ENCODE data around the gene EIF4G3. TPM values are rescaled to one million over a fixed set of nuclear protein-coding genes. Genes with fewer than 3 reads are reported as not detected.
"Not testable (repeated sequence)": the region's sequence is repeated elsewhere in the genome, so short reads cannot be mapped to it uniquely, and the experiment has no call there.

Gene EIF4G3, protein sequence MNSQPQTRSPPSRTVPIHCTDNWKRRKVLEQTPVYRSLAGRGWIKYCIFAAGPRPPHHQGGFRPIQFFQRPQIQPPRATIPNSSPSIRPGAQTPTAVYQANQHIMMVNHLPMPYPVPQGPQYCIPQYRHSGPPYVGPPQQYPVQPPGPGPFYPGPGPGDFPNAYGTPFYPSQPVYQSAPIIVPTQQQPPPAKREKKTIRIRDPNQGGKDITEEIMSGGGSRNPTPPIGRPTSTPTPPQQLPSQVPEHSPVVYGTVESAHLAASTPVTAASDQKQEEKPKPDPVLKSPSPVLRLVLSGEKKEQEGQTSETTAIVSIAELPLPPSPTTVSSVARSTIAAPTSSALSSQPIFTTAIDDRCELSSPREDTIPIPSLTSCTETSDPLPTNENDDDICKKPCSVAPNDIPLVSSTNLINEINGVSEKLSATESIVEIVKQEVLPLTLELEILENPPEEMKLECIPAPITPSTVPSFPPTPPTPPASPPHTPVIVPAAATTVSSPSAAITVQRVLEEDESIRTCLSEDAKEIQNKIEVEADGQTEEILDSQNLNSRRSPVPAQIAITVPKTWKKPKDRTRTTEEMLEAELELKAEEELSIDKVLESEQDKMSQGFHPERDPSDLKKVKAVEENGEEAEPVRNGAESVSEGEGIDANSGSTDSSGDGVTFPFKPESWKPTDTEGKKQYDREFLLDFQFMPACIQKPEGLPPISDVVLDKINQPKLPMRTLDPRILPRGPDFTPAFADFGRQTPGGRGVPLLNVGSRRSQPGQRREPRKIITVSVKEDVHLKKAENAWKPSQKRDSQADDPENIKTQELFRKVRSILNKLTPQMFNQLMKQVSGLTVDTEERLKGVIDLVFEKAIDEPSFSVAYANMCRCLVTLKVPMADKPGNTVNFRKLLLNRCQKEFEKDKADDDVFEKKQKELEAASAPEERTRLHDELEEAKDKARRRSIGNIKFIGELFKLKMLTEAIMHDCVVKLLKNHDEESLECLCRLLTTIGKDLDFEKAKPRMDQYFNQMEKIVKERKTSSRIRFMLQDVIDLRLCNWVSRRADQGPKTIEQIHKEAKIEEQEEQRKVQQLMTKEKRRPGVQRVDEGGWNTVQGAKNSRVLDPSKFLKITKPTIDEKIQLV (N-terminal part only)
- 10 to 100 TPM; 36.3 to 48.5 (median 43.6) TPM for total RNA-seq
- polyA plus RNA-seq: 17.9 TPM
- long read RNA-seq, donor 1, full-length matches to known transcripts: 1 of 34 reads
- long read RNA-seq, donor 1, partial matches to known transcripts: 22 of 34 reads
- long read RNA-seq, donor 1, other reads (novel, unspliced or antisense): 11 of 34 reads
- long read RNA-seq, donor 2, partial matches to known transcripts: 4 of 6 reads
- long read RNA-seq, donor 2, other reads (novel, unspliced or antisense): 2 of 6 reads
- long read RNA-seq, donor 3, partial matches to known transcripts: 27 of 37 reads
- long read RNA-seq, donor 3, other reads (novel, unspliced or antisense): 10 of 37 reads
- long read RNA-seq, donor 4, partial matches to known transcripts: 8 of 14 reads
- long read RNA-seq, donor 4, other reads (novel, unspliced or antisense): 6 of 14 reads

DNA sequence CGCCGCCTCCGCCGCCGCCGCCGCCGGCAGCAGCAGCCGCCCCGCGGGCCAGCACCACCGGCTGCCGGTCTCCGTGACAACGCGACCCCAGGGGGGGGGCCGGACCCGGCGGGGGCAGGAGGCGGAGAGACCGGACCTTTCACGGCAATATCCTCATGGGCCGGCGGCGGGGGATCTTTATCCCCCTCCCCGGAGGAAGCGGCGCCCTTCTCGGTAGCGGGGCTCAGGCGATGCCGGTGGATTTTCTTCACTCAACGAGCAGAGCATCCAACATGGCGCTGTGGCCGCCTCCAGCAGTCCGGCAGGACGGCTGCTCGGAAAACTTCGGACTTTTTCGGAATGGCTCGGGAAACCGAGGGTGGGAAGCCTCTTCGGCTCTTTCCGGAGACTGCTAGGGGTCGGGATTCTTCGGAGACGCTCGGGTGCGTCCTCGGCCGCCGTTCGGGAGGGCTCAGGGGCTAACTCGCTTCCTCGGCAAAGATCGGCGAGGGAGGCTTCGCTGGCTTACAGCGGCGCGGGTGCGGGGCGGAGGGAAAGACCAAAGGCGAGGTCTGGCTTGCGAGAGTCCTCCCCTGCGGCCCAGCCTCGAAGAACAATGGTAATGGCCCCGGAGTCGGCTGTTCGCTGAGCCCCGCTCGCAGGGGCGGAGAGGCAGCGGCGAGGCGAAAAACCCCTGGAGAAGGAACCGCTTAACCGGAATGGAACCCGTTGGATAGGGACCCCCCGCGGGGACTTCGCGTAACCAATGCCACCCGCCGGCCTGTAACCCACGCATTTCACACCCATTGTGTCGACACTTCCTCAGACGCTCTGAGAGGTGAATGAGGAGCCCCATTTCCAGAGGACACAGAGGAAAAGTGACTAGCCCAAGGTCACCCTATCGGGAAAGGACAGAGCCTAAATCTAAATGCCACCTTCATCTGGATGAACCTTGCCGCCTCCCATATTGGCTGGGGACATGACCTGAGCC is at the start of gene EIF4G3:
Gene EIF4G3, minus strand, starts transcription at position 312 of the 970 bp plus-strand sequence. CDS start 174,155 bp downstream, outside the sequence.
- intact Hi-C loops (cut with DNase I): no loop called here
- DNase-seq (peak; percentile 98 to 100 (median 100)), ATAC-seq (peak; percentile 97)
- Histone ChIP-seq H3K4me3 (ENCODE audit: low read length) (peak within 1 kb of the TSS; percentile 97), H3K4me1 (ENCODE audit: control insufficient read depth, insufficient read depth, low read length) (peaks cover 2% of the 10 kb centered on the region), H3K9me3 (ENCODE audit: control insufficient read depth, low read length) (no peaks in the 10 kb centered on the region), H3K27me3 (ENCODE audit: control insufficient read depth, insufficient read depth) (no peaks in the 10 kb centered on the region), H3K27ac (ENCODE audit: low read length) (peak within 1 kb of the TSS; percentile 82)
- WGBS: 2% methylated on average over 90 of the region's 90 CpGs

DNA sequence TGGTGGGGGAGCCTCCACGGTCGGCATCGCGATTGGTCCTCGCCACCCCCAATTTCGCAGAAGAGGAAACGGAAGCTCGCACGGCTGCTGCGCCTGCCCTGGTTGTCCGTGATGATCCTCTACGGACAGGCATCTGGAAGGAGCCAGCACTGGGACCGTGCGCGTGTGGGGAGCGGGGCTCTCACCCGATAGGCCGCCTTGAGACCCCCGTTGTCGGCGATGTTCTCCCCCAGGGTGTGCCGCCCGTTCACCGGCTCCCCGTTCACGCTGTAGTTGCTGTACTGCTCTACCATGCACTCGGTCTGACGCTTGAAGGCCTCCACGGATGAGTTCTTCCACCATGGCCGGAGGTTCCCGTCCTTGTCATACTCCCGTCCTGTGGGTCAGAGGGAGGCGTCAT is 48.4 kb upstream of the EIF4G3 start:
- ATAC-seq (no peak), DNase-seq (peak in 2 of 3 donors; percentile 56 to 57)
- intact Hi-C loops (cut with DNase I): no loop called here
- Histone ChIP-seq H3K27ac (ENCODE audit: low read length) (no peak overlapping the region), H3K4me3 (ENCODE audit: low read length) (no peak overlapping the region), H3K27me3 (ENCODE audit: control insufficient read depth, insufficient read depth) (no peaks in the 10 kb centered on the region), H3K4me1 (ENCODE audit: control insufficient read depth, insufficient read depth, low read length) (no peaks in the 10 kb centered on the region), H3K9me3 (ENCODE audit: control insufficient read depth, low read length) (no peaks in the 10 kb centered on the region)
- WGBS: 95% methylated on average over 33 of the region's 33 CpGs

DNA sequence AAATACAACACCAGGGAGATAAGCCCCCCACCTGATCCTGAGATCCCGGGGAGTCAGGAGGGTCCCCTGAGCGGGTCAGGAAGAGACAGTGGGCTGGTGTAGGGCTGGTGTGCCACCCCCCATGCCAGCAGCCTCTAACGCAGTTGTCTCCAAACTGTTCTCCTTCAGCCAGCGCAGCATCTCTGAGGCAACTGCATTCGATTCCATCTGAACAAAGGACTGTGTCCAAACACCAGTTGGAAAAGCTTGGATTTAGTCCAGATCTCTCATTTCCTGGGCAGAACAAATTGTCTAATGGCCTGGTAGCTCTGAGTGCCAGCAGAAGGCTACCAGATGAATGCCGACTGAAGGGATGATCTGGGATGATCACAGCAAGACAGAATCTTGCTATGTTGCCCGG is 44.1 kb upstream of the EIF4G3 start:
- ATAC-seq (peak in 1 of 2 donors; percentile 5), DNase-seq (no peak)
- H3K27ac ChIP-seq (ENCODE audit: low read length): no peak overlapping the region
- H3K9me3 ChIP-seq (ENCODE audit: control insufficient read depth, low read length): no peaks in the 10 kb centered on the region
- WGBS: 67% methylated on average over 7 of the region's 7 CpGs
- intact Hi-C loops (cut with DNase I): no loop called here
- H3K4me1 ChIP-seq (ENCODE audit: control insufficient read depth, insufficient read depth, low read length): no peaks in the 10 kb centered on the region
- H3K4me3 ChIP-seq (ENCODE audit: low read length): no peak overlapping the region
- H3K27me3 ChIP-seq (ENCODE audit: control insufficient read depth, insufficient read depth): no peaks in the 10 kb centered on the region

DNA sequence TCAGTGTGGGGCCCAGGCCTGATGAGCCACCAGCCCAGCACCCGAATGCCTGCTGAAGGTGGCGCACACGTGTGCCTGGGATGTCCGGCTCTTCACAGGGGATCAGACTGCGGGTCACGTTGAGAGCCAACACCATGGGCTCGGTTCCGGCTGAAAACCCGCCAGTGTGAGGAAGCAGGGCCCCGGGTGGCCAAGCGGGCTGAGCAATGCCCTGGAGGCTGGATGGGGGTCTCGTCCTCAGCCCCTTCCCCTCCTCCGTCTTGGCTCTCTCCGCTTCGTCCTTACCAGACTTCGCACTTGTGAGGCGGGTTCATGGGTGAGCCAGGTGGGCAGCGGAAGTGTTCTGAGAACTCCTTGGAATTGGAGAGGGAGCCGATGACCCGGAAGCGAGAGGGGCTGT is 43.0 kb upstream of the EIF4G3 start:
- no peak overlapping the region for H3K4me3 ChIP-seq (ENCODE audit: low read length)
- no peaks in the 10 kb centered on the region for H3K9me3 ChIP-seq (ENCODE audit: control insufficient read depth, low read length)
- intact Hi-C loops (cut with DNase I): no loop called here
- 92% methylated on average over 21 of the region's 21 CpGs for WGBS
- no peak for ATAC-seq
- H3K27ac ChIP-seq (ENCODE audit: low read length): no peak overlapping the region
- no peaks in the 10 kb centered on the region for H3K27me3 ChIP-seq (ENCODE audit: control insufficient read depth, insufficient read depth)
- DNase-seq: no peak
- H3K4me1 ChIP-seq (ENCODE audit: control insufficient read depth, insufficient read depth, low read length): no peaks in the 10 kb centered on the region

DNA sequence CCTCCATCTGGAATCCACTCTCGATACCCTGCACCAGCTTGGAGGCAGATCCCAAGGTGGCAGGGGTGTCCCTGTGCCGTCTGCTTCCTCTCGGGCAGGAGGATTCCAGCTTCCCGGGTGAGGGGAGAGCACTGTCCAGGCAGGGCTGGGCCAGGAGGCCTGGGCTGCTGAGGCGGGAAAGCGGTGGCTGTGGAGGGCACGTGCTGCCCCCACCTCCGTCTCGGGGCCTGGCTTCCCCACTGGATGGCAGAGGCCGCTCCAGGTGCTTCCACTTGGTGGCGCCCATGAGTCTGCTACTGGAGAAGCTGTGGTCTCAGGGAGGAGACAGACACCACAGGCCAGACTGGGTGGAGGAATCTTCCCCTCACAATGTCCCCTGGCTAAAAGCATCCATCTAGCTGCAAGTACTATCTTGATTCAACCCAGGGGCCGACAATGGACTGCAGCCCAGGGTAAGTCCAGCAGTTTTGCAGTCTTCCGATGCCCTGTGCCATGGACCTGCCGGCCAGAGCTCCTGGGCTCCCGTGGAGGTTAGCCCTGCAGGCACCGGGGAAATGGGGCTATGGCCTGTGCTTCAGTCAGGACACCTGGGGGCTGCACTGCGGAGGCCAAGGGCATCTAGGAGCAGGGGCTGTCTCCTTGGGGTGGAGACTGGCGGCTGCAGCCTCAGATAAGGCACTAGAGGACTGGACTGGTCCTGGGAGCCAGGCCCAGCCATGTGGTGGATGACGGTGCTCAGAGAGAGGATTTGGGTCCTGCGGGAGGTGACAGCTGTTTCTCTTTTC is 41.3 kb upstream of the EIF4G3 start:
- H3K9me3 ChIP-seq (ENCODE audit: control insufficient read depth, low read length): no peaks in the 10 kb centered on the region
- ATAC-seq (peak; percentile 13 to 34), DNase-seq (peak; percentile 44 to 75 (median 72))
- no peaks in the 10 kb centered on the region for H3K27me3 ChIP-seq (ENCODE audit: control insufficient read depth, insufficient read depth)
- intact Hi-C loops (cut with DNase I): no loop called here
- H3K4me3 ChIP-seq (ENCODE audit: low read length): no peak overlapping the region
- no peak overlapping the region for H3K27ac ChIP-seq (ENCODE audit: low read length)
- 75% methylated on average over 20 of the region's 20 CpGs for WGBS
- no peaks in the 10 kb centered on the region for H3K4me1 ChIP-seq (ENCODE audit: control insufficient read depth, insufficient read depth, low read length)

DNA sequence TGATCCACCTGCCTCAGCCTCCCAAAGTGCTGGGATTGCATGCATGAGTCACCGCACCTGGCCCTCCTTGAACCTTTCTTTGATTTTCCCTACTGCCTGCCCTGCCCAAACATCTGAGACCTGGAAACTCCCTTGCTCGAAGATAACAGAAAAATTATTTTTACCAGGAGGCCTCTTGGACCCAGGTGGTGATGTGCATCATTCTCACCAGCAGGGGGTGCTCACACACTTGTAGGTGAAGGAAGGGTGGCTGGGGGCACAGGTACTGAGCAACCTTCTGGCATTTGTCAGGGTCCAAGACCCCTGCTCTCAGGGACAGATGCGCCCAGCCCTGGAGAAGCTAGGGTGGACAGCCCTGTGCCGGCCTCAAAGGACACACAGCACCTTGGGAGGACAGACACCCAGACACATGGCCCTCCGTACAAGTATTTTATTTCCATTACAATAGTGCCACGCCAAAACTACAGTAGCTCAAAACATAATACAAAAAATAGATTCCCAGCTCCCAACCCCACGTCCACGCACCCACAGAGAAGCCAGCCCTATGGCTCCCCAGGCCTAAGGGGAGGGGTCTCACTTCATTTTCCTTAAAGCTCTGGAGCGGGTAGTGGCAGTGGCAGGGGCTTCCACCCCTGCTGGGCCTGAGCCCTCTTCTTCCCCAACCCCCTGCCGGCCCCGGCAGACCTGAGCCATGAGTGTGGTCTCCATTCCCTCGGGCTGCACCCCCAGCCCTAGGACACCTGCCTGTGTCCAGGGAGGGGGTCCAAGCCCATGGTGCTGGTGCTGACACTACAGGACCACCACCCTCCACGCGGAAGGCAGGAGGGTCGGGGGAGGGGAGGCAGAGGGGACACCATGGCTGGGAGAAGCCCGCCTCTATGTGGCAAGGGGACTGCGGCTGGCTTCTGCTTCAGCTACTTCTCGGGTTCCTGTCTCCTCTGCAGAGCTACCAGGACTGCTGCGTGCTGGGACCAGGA is 40.4 kb upstream of the EIF4G3 start:
- Histone ChIP-seq H3K4me3 (ENCODE audit: low read length) (no peak overlapping the region), H3K27me3 (ENCODE audit: control insufficient read depth, insufficient read depth) (no peaks in the 10 kb centered on the region), H3K9me3 (ENCODE audit: control insufficient read depth, low read length) (no peaks in the 10 kb centered on the region), H3K4me1 (ENCODE audit: control insufficient read depth, insufficient read depth, low read length) (no peaks in the 10 kb centered on the region), H3K27ac (ENCODE audit: low read length) (no peak overlapping the region)
- ATAC-seq: peak; percentile 12 to 18
- DNase-seq: peak; percentile 52 to 81 (median 72)
- WGBS: 82% methylated on average over 19 of the region's 19 CpGs
- intact Hi-C loops (cut with DNase I): no loop called here

DNA sequence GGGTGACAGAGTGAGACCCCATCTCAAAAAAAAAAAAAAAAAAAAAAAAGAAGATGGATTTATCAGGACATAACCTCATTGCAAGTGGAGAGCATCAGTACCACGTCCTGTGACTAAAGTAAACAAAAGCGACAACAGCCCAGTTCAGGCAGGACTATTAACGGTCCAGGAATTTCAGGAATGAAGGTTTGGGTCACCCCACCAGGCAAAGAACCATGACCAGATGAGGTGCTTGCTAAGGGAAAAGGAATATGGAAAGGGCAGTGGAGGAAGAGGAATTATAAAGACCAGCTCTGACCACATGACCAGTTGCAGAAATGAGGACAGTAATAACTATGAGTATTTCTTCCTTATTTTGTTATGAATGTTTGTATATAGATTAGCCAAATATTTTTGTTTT is 35.4 kb upstream of the EIF4G3 start:
- Histone ChIP-seq H3K27me3 (ENCODE audit: control insufficient read depth, insufficient read depth) (no peaks in the 10 kb centered on the region), H3K9me3 (ENCODE audit: control insufficient read depth, low read length) (no peaks in the 10 kb centered on the region), H3K4me1 (ENCODE audit: control insufficient read depth, insufficient read depth, low read length) (no peaks in the 10 kb centered on the region), H3K27ac (ENCODE audit: low read length) (no peak overlapping the region), H3K4me3 (ENCODE audit: low read length) (no peak overlapping the region)
- intact Hi-C loops (cut with DNase I): no loop called here
- DNase-seq (no peak), ATAC-seq (no peak)
- 56% methylated on average over 3 of the region's 3 CpGs for WGBS

DNA sequence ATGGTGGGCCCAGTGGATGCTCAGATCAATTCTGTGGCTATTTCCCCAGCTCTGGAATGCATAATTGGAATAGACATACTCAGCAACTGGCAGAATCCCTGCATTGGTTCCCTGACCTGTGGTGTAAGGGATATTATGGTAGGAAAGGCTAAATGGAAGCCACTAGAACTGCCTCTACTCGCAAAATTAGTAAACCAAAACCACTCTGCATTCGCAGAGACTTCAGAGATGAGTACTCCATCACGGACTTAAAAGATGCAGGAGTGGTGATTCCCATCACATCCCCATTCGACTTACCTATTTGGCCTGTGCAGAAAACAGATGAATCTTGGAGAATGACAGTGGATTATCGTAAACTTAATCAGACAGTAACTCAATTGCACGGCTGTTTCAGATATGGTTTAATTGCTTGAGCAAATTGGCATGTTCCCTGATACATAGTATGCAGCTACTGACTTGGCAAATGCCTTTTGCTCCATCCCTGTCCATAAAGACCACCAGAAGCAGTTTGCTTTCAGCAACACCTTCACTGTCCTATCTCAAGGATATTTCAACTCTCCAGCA is 31.5 kb upstream of the EIF4G3 start:
- H3K4me1 ChIP-seq (ENCODE audit: control insufficient read depth, insufficient read depth, low read length); H3K9me3 ChIP-seq (ENCODE audit: control insufficient read depth, low read length); H3K27me3 ChIP-seq (ENCODE audit: control insufficient read depth, insufficient read depth); H3K27ac ChIP-seq (ENCODE audit: low read length); intact Hi-C loops (cut with DNase I); ATAC-seq; DNase-seq; H3K4me3 ChIP-seq (ENCODE audit: low read length): not testable (repeated sequence)
- 83% methylated on average over 6 of the region's 6 CpGs for WGBS

Data from right cardiac atrium (tissue), 5 donors.